DND-41 (cell line): ENCODE data around the gene WFIKKN1.

Source experiments
- CTCF ChIP-seq: IDR thresholded peaks from 2 replicates; pipeline ENCODE4 v1.5.1; 2012; ENCODE audit warnings: borderline replicate concordance, low read length, moderate library complexity, mild to moderate bottlenecking; ENCODE audit not compliant: poor library complexity, severe bottlenecking; ENCODE audit errors: extremely low read depth
- EZH2 ChIP-seq: IDR thresholded peaks from 3 replicates; pipeline ENCODE4 v1.6.1; 2012; ENCODE audit warnings: borderline replicate concordance, low read depth, mild to moderate bottlenecking, moderate library complexity, low read length, inconsistent platforms; ENCODE audit not compliant: severe bottlenecking

- no peak for TF ChIP-seq EZH2
- TF ChIP-seq CTCF = no peak
Measured at GRCh38 chr16:677316-678190, 46.8 kb downstream of the WFIKKN1 start.
